ENCODE results near the gene GPR17. TPM values are rescaled to one million over a fixed set of nuclear protein-coding genes. Genes with fewer than 3 reads are reported as not detected.

GPR17 gene
- total RNA-seq, 1 experiment from 2014 or later, result 0.35 TPM

DNA sequence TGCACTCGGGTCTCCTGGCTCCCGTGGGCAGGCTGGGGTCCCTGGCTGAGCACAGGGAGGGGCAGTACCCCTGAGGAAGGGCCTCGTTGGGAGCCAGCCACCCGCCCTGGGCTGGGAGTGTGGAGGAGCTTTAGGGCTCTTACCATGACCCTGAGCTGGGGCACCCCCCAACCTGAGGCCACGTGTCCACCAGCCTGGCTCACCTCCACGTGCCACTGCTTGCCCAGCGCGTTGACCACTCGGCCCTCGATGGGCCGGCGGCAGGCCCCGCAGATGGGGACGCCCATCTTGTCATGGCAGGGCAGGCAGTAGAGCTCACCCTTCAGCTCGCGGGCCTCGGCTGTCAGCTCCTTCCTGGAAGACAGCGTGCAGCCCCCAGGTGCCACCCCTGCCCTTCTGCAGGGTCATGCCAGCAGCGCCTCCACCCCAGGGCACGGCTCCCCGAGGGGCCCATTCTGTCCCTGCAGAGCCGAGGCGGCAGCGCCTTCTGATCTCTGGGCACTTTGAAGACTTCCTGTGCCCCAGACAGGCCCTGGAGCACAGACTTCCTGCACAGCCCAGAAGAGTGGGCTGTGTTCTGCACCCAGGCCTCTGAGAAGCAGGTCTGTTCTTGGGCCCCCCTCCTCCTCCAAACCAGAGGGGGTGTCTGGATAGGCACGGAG, 4.0 kb upstream of the GPR17 start:
- Mint-ChIP-seq H3K27me3 (ENCODE audit: low read depth) (peaks cover 2% of the 10 kb centered on the region; the same call in 1 of the 2 replicates), H3K4me3 (no peak overlapping the region), H3K4me1 (peaks cover 8 to 16% of the 10 kb centered on the region in 2 experiments), H3K36me3 (ENCODE audit: insufficient read depth in 1 of 3, low read depth in 3 of 3) (no peaks in the 10 kb centered on the region), H3K9me3 (no peaks in the 10 kb centered on the region), H3K27ac (no peak overlapping the region)
- no peak overlapping the region for H3K4ac ChIP-seq (ENCODE audit: low read depth, low read length)
- no peaks in the 10 kb centered on the region for H4K20me1 ChIP-seq (ENCODE audit: control insufficient read depth, insufficient read depth, insufficient read length)
- no peak overlapping the region for H2AK5ac ChIP-seq (ENCODE audit: insufficient read length, low read length)
- H4K91ac ChIP-seq (ENCODE audit: insufficient read length, low read depth, low read length), result no peak overlapping the region
- H3K56ac ChIP-seq (ENCODE audit: insufficient read length, low read depth, low read length), result no peak overlapping the region
- no peak overlapping the region for H3K18ac ChIP-seq (ENCODE audit: insufficient read length, low read depth, low read length)
- no CpG with 5 or more reads among the region's 25 CpGs for WGBS (ENCODE audit: extremely low coverage, insufficient read length, low lambda C conversion rate)
- no peak for DNase-seq
- TF ChIP-seq, protein P1, sequence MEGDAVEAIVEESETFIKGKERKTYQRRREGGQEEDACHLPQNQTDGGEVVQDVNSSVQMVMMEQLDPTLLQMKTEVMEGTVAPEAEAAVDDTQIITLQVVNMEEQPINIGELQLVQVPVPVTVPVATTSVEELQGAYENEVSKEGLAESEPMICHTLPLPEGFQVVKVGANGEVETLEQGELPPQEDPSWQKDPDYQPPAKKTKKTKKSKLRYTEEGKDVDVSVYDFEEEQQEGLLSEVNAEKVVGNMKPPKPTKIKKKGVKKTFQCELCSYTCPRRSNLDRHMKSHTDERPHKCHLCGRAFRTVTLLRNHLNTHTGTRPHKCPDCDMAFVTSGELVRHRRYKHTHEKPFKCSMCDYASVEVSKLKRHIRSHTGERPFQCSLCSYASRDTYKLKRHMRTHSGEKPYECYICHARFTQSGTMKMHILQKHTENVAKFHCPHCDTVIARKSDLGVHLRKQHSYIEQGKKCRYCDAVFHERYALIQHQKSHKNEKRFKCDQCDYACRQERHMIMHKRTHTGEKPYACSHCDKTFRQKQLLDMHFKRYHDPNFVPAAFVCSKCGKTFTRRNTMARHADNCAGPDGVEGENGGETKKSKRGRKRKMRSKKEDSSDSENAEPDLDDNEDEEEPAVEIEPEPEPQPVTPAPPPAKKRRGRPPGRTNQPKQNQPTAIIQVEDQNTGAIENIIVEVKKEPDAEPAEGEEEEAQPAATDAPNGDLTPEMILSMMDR (conservative IDR thresholded peaks at IDR 0.05), result no peak
- no peak overlapping the region for H4K8ac ChIP-seq (replicated peaks; ENCODE audit: insufficient read length, low read depth, low read length)
- no peaks in the 10 kb centered on the region for H3K23me2 ChIP-seq (ENCODE audit: insufficient read length, low read depth, low read length, poor library complexity, severe bottlenecking)
- no peaks in the 10 kb centered on the region for H3K27me3 ChIP-seq (ENCODE audit: insufficient read depth, low read length)
- H2BK15ac ChIP-seq (ENCODE audit: low read depth, low read length), result no peak overlapping the region
- H3K27ac ChIP-seq (ENCODE audit: insufficient read length, low read depth, low read length), result no peak overlapping the region
- H2BK20ac ChIP-seq (ENCODE audit: low read depth, low read length, poor library complexity, severe bottlenecking), result no peak overlapping the region
- no peak overlapping the region for H4K5ac ChIP-seq (ENCODE audit: insufficient read length, low read depth, low read length)
- H3K4me1 ChIP-seq (ENCODE audit: insufficient read depth, low read length), result no peaks in the 10 kb centered on the region; the same call in 1 of the 2 replicates
- H2BK120ac ChIP-seq (ENCODE audit: low read depth, low read length, poor library complexity, severe bottlenecking), result no peak overlapping the region
- H3K9ac ChIP-seq (ENCODE audit: extremely low read depth, insufficient read length, low read length), result no peak overlapping the region
- no peaks in the 10 kb centered on the region for H3K79me2 ChIP-seq (ENCODE audit: insufficient read depth, low read length)
- no peak overlapping the region for H2BK5ac ChIP-seq (ENCODE audit: insufficient read length, low read length)
- no peak overlapping the region; the same call in 1 of the 2 replicates for H3K14ac ChIP-seq (ENCODE audit: insufficient read depth, low read length)
- no peak overlapping the region for H3T11ph ChIP-seq (ENCODE audit: low read length)
- no peak overlapping the region for H2BK12ac ChIP-seq (ENCODE audit: insufficient read length, low read depth, low read length)
- H2AFZ ChIP-seq (ENCODE audit: low read length), result no peak overlapping the region
- no peak overlapping the region for H3K4me2 ChIP-seq (ENCODE audit: insufficient read depth, insufficient read length, low read length)
- no peak overlapping the region for H3K23ac ChIP-seq (ENCODE audit: insufficient read length, low read depth, low read length)
- no peaks in the 10 kb centered on the region for H3K79me1 ChIP-seq (ENCODE audit: insufficient read depth, low read depth, low read length, poor library complexity, severe bottlenecking)
- no peaks in the 10 kb centered on the region for H3K9me3 ChIP-seq (ENCODE audit: control insufficient read depth, low read depth, low read length)

Measured in H9 (cell line).